GM13976 (cell line): ENCODE measurements around the gene LRRTM4.

Experiments used
- DNase-seq: peaks from one replicate; pipeline ENCODE4 v3.0.0; 2012; ENCODE audit warnings: low spot score
- CTCF ChIP-seq: IDR thresholded peaks from 2 replicates; pipeline ENCODE4 v1.5.1; 2012; ENCODE audit warnings: borderline replicate concordance, mild to moderate bottlenecking; ENCODE audit not compliant: insufficient read depth; ENCODE audit errors: extremely low read depth, missing control alignments, control extremely low read depth
- in situ Hi-C: fragments of 300-500 bp; cut with MboI; formaldehyde crosslinking; loops from one replicate; pipeline ENCODE4 v1.12.0; 2022; ENCODE audit warnings: low sequenced_read_pairs, mixed read lengths, inconsistent platforms; ENCODE audit not compliant: unreplicated experiment

The LRRTM4 gene

GRCh38 chr2:76748581-76749296 lies 773.4 kb downstream of the LRRTM4 start:
- no peak for TF ChIP-seq CTCF
- in situ Hi-C loops = no loop called here
- DNase-seq = no peak

GRCh38 chr2:76745605-76746004 lies 776.6 kb downstream of the LRRTM4 start:
- DNase-seq = no peak
- TF ChIP-seq CTCF = no peak
- in situ Hi-C loops = no loop called here

- in situ Hi-C loops = no loop called here
- no peak for DNase-seq
- no peak for TF ChIP-seq CTCF
Observed at GRCh38 chr2:76737607-76738006, 784.6 kb downstream of the LRRTM4 start.

- TF ChIP-seq CTCF = no peak
- no peak for DNase-seq
- in situ Hi-C loops = no loop called here
Observed at GRCh38 chr2:76733736-76734135, 788.4 kb downstream of the LRRTM4 start.

- in situ Hi-C loops = no loop called here
- DNase-seq = no peak
- no peak for TF ChIP-seq CTCF
Observed at GRCh38 chr2:76731157-76731556, 791.0 kb downstream of the LRRTM4 start.

GRCh38 chr2:76730021-76730420 lies 792.2 kb downstream of the LRRTM4 start:
- DNase-seq = no peak
- in situ Hi-C loops = no loop called here
- no peak for TF ChIP-seq CTCF
